Measurements from ENCODE around the gene SNN. TPM values are rescaled to one million over a fixed set of nuclear protein-coding genes. Genes with fewer than 3 reads are reported as not detected.

The SNN gene
- total and polyA plus RNA-seq, 2 of the 4 experiments (the other 2 are of a cell fraction): 10.0 to 13.0 TPM

- dilution Hi-C loops (cut with HindIII; ENCODE audit: low sequenced_read_pairs, unreplicated experiment): no loop called here
- TF ChIP-seq FOS (IDR thresholded peaks at IDR 0.05; ENCODE audit: low read depth, low read length) (no peak), BHLHE40 (IDR thresholded peaks at IDR 0.05; ENCODE audit: low read depth, low read length) (no peak), MXI1 (IDR thresholded peaks at IDR 0.05; ENCODE audit: borderline replicate concordance, low read depth, low read length) (no peak), MAZ (IDR thresholded peaks at IDR 0.05; ENCODE audit: borderline replicate concordance, low read depth, low read length) (no peak), RAD21 (IDR thresholded peaks at IDR 0.05; ENCODE audit: low read length) (no peak)
- H3K36me3 ChIP-seq (ENCODE audit: control insufficient read depth, insufficient read depth, low read length): peaks cover 19% of the 10 kb centered on the region
- BruUV-seq (replicated peaks): no TSS peak
- no peak overlapping the region for H3K18ac ChIP-seq (ENCODE audit: low read depth, low read length)
- in situ Hi-C loops (cut with MboI; ENCODE audit: low sequenced_read_pairs): no loop called here
- H3K4ac ChIP-seq (ENCODE audit: low read depth, low read length): no peak overlapping the region
- H3K27me3 ChIP-seq (ENCODE audit: control insufficient read depth, insufficient read depth, low read length): no peaks in the 10 kb centered on the region
- H4K91ac ChIP-seq (ENCODE audit: insufficient read depth, low read depth, low read length): no peak overlapping the region
- H3K4me3 ChIP-seq (ENCODE audit: insufficient read depth, low read depth, low read length): no peak overlapping the region
- no peaks in the 10 kb centered on the region for H3K9me3 ChIP-seq (ENCODE audit: control insufficient read depth, insufficient read depth, low read length)
- ATAC-seq (ENCODE audit: low read depth): no peak
- DNase-seq: no peak
- H3K14ac ChIP-seq (replicated peaks; ENCODE audit: low read depth, low read length): no peak overlapping the region
- ChIA-PET POLR2A (ENCODE audit: unreplicated experiment) (no interaction called here), CTCF (interaction anchor here (0.7 kb wide), 1 partner anchor 190 kb away, joined by 3 read pairs; no protein-coding TSS in a partner anchor)
- H3K27ac ChIP-seq (ENCODE audit: insufficient read depth, low read length): no peak overlapping the region
- H2BK15ac ChIP-seq (ENCODE audit: low read depth, low read length): no peak overlapping the region
- no peak overlapping the region for H3K23ac ChIP-seq (ENCODE audit: low read depth, low read length)
- no peak overlapping the region for H3K9ac ChIP-seq (ENCODE audit: low read depth, low read length)
- intact Hi-C loops (cut with micrococcal nuclease): no loop called here
- peak overlapping the region; percentile 43 for H2AFZ ChIP-seq (replicated peaks; ENCODE audit: low read length, poor library complexity)
- peaks cover 25% of the 10 kb centered on the region for H3K9me1 ChIP-seq (ENCODE audit: insufficient read depth, low read length)
- peaks cover 15% of the 10 kb centered on the region for H3K4me1 ChIP-seq (ENCODE audit: control insufficient read depth, insufficient read depth, low read length)
- H4K20me1 ChIP-seq (ENCODE audit: insufficient read depth, low read length): peaks cover 76% of the 10 kb centered on the region
- no peak overlapping the region for H2AK5ac ChIP-seq (ENCODE audit: low read depth, low read length)
- WGBS, 2 experiments (ENCODE audit: extremely low coverage in 2 of 2, insufficient read length in 1 of 2): 95% methylated on average over 4 of the region's 8 CpGs; no CpG with 5 or more reads in 1 of the 2 experiments
- no peak overlapping the region for H3K56ac ChIP-seq (ENCODE audit: extremely low read depth, insufficient read depth, low read length)
- H2BK5ac ChIP-seq (ENCODE audit: low read depth, low read length, poor library complexity, severe bottlenecking): no peak overlapping the region
- H4K8ac ChIP-seq (ENCODE audit: low read depth in 2 of 2, low read length in 2 of 2): no peak overlapping the region
- H4K5ac ChIP-seq (ENCODE audit: low read depth, low read length): no peak overlapping the region
- H3K79me1 ChIP-seq (ENCODE audit: low read depth in 1 of 2, low read length in 2 of 2): peaks cover 3 to 76% of the 10 kb centered on the region in 2 experiments
- H2BK120ac ChIP-seq (ENCODE audit: low read depth, low read length): no peak overlapping the region
- no peak overlapping the region for H3K4me2 ChIP-seq (ENCODE audit: low read depth, low read length)
- H2AK9ac ChIP-seq (replicated peaks; ENCODE audit: low read depth, low read length, poor library complexity): no peak overlapping the region
- no peak overlapping the region for H2BK20ac ChIP-seq (ENCODE audit: low read depth, low read length)
Measured at GRCh38 chr16:11671676-11672075, 3.4 kb downstream of the SNN start.
